GM18867 (cell line): ENCODE data around the gene EZR.

Experiments used
- ATAC-seq: cut with Tn5 transposase; IDR thresholded peaks from one replicate; pipeline ENCODE4 v1.9.1; 2021; ENCODE audit warnings: mild to moderate bottlenecking, moderate library complexity; ENCODE audit not compliant: unreplicated experiment

Gene EZR

GRCh38 chr6:158737710-158738615 lies 81.2 kb downstream of the EZR start:
- ATAC-seq: no peak

GRCh38 chr6:158737082-158737709 lies 82.0 kb downstream of the EZR start:
- no peak for ATAC-seq

GRCh38 chr6:158735009-158735408 lies 84.2 kb downstream of the EZR start:
- ATAC-seq: no peak

- ATAC-seq: no peak
Measured at GRCh38 chr6:158730541-158730907, 88.6 kb downstream of the EZR start.

- ATAC-seq: no peak
Measured at GRCh38 chr6:158729906-158730540, 89.1 kb downstream of the EZR start.

GRCh38 chr6:158725704-158726103 lies 93.5 kb downstream of the EZR start:
- no peak for ATAC-seq

- ATAC-seq: no peak
Measured at GRCh38 chr6:158722176-158722729, 96.9 kb downstream of the EZR start.

- no peak for ATAC-seq
Measured at GRCh38 chr6:158718461-158719046, 100.6 kb downstream of the EZR start.

- ATAC-seq: peak; percentile 72
Measured at GRCh38 chr6:158717341-158718330, 101.5 kb downstream of the EZR start.
